ENCODE measurements around the gene PTPRU. TPM values are rescaled to one million over a fixed set of nuclear protein-coding genes. Genes with fewer than 3 reads are reported as not detected.
"Not testable (repeated sequence)": the region's sequence is repeated elsewhere in the genome, so short reads cannot be mapped to it uniquely, and the experiment has no call there.

PTPRU gene
- total RNA-seq, 2 experiments from 2014 or later: 0.16 to 0.56 TPM

GRCh38 chr1:29218223-29218622 lies 18.1 kb upstream of the PTPRU start:
- peaks cover 43% of the 10 kb centered on the region for H3K36me3 Mint-ChIP-seq (ENCODE audit: low read depth)
- Histone ChIP-seq H3K4me3 (ENCODE audit: low read length) (no peak overlapping the region), H3K27me3 (ENCODE audit: control insufficient read depth in 1 of 2, insufficient read depth in 2 of 2, low read length in 2 of 2) (no peaks in the 10 kb centered on the region), H3K27ac (ENCODE audit: low read depth in 1 of 2, low read length in 2 of 2) (no peak overlapping the region), H3K9me3 (ENCODE audit: control insufficient read depth in 1 of 2, insufficient read depth in 1 of 2, low read length in 2 of 2) (no peaks in the 10 kb centered on the region), H3K36me3 (ENCODE audit: insufficient read depth, low read length) (peaks cover 29% of the 10 kb centered on the region), H3K4me1 (ENCODE audit: insufficient read depth, low read length) (no peaks in the 10 kb centered on the region)
- H3K27me3 Mint-ChIP-seq: no peaks in the 10 kb centered on the region
- DNase-seq (no peak), ATAC-seq (ENCODE audit: poor library complexity) (no peak)
- no peaks in the 10 kb centered on the region for H3K4me1 Mint-ChIP-seq (ENCODE audit: low read depth)
- no peak overlapping the region for H3K27ac Mint-ChIP-seq
- H3K9me3 Mint-ChIP-seq: no peaks in the 10 kb centered on the region
- intact Hi-C loops (cut with DNase I, micrococcal nuclease): no loop called here
- no peak for TF ChIP-seq CTCF (IDR thresholded peaks at IDR 0.05)
- ChIA-PET POLR2A (no interaction called here), CTCF (no interaction called here)
- H3K4me3 Mint-ChIP-seq: no peak overlapping the region

GRCh38 chr1:29221296-29221695 lies 15.0 kb upstream of the PTPRU start:
- Histone ChIP-seq H3K27me3 (ENCODE audit: control insufficient read depth in 1 of 2, insufficient read depth in 2 of 2, low read length in 2 of 2) (no peaks in the 10 kb centered on the region), H3K9me3 (ENCODE audit: control insufficient read depth in 1 of 2, insufficient read depth in 1 of 2, low read length in 2 of 2) (no peaks in the 10 kb centered on the region), H3K4me3 (ENCODE audit: low read length) (no peak overlapping the region), H3K27ac (ENCODE audit: low read depth in 1 of 2, low read length in 2 of 2) (no peak overlapping the region), H3K36me3 (ENCODE audit: insufficient read depth, low read length) (peaks cover 14% of the 10 kb centered on the region), H3K4me1 (ENCODE audit: insufficient read depth, low read length) (no peaks in the 10 kb centered on the region)
- no peaks in the 10 kb centered on the region for H3K9me3 Mint-ChIP-seq
- CTCF ChIA-PET: no interaction called here
- H3K4me1 Mint-ChIP-seq (ENCODE audit: low read depth): no peaks in the 10 kb centered on the region
- no peaks in the 10 kb centered on the region for H3K27me3 Mint-ChIP-seq
- POLR2A ChIA-PET: interaction anchor here (0.9 kb wide), 1 partner anchor 9 kb away, joined by 3 read pairs; no protein-coding TSS in a partner anchor
- H3K36me3 Mint-ChIP-seq (ENCODE audit: low read depth): peaks cover 31% of the 10 kb centered on the region
- no peak for ATAC-seq (ENCODE audit: poor library complexity)
- H3K27ac Mint-ChIP-seq: no peak overlapping the region
- no peak for TF ChIP-seq CTCF (IDR thresholded peaks at IDR 0.05)
- DNase-seq: no peak
- intact Hi-C loops (cut with DNase I, micrococcal nuclease): no loop called here
- no peak overlapping the region for H3K4me3 Mint-ChIP-seq

- H3K27me3 Mint-ChIP-seq; H3K4me1 ChIP-seq (ENCODE audit: insufficient read depth, low read length); H3K4me1 Mint-ChIP-seq (ENCODE audit: low read depth); H3K4me3 Mint-ChIP-seq; H3K27ac ChIP-seq (ENCODE audit: low read depth in 1 of 2, low read length in 2 of 2); CTCF ChIA-PET; H3K9me3 Mint-ChIP-seq; H3K27ac Mint-ChIP-seq; ATAC-seq (ENCODE audit: poor library complexity); H3K9me3 ChIP-seq (ENCODE audit: control insufficient read depth in 1 of 2, insufficient read depth in 1 of 2, low read length in 2 of 2); DNase-seq; H3K27me3 ChIP-seq (ENCODE audit: control insufficient read depth in 1 of 2, insufficient read depth in 2 of 2, low read length in 2 of 2); intact Hi-C loops (cut with DNase I, micrococcal nuclease); H3K4me3 ChIP-seq (ENCODE audit: low read length): not testable (repeated sequence)
- POLR2A ChIA-PET: interaction anchor here (0.9 kb wide), 1 partner anchor 8 kb away, joined by 3 read pairs; no protein-coding TSS in a partner anchor
- peaks cover 12% of the 10 kb centered on the region for H3K36me3 ChIP-seq (ENCODE audit: insufficient read depth, low read length)
- peaks cover 27% of the 10 kb centered on the region for H3K36me3 Mint-ChIP-seq (ENCODE audit: low read depth)
Measured at GRCh38 chr1:29222260-29222659, 14.1 kb upstream of the PTPRU start.

GRCh38 chr1:29222686-29223085 lies 13.6 kb upstream of the PTPRU start:
- ATAC-seq (ENCODE audit: poor library complexity): no peak
- Histone ChIP-seq H3K9me3 (ENCODE audit: control insufficient read depth in 1 of 2, insufficient read depth in 1 of 2, low read length in 2 of 2) (no peaks in the 10 kb centered on the region), H3K4me3 (ENCODE audit: low read length) (no peak overlapping the region), H3K27me3 (ENCODE audit: control insufficient read depth in 1 of 2, insufficient read depth in 2 of 2, low read length in 2 of 2) (no peaks in the 10 kb centered on the region), H3K4me1 (ENCODE audit: insufficient read depth, low read length) (no peaks in the 10 kb centered on the region), H3K36me3 (ENCODE audit: insufficient read depth, low read length) (peaks cover 12% of the 10 kb centered on the region), H3K27ac (ENCODE audit: low read depth in 1 of 2, low read length in 2 of 2) (no peak overlapping the region)
- intact Hi-C loops (cut with DNase I, micrococcal nuclease): no loop called here
- Mint-ChIP-seq H3K9me3 (no peaks in the 10 kb centered on the region), H3K4me1 (ENCODE audit: low read depth) (no peaks in the 10 kb centered on the region), H3K27ac (no peak overlapping the region), H3K36me3 (ENCODE audit: low read depth) (peaks cover 27% of the 10 kb centered on the region), H3K4me3 (no peak overlapping the region), H3K27me3 (no peaks in the 10 kb centered on the region)
- ChIA-PET CTCF (no interaction called here), POLR2A (no interaction called here)
- no peak for TF ChIP-seq CTCF (IDR thresholded peaks at IDR 0.05)
- no peak for DNase-seq

Measured in CD4-positive, alpha-beta T cell (primary cell).